ENCODE data around the gene PROZ.

The PROZ gene

GRCh38 chr13:113121928-113122471 is 36.4 kb upstream of the PROZ start:
- Histone ChIP-seq H3K9ac (ENCODE audit: low read length) (no peak overlapping the region), H3K9me2 (replicated peaks; ENCODE audit: insufficient read depth, low read length) (no peaks in the 10 kb centered on the region), H3K79me2 (ENCODE audit: insufficient read depth, low read length) (no peaks in the 10 kb centered on the region), H3K9me3 (ENCODE audit: insufficient read depth, low read length) (no peaks in the 10 kb centered on the region), H3F3A (ENCODE audit: insufficient read depth) (no peaks in the 10 kb centered on the region), H3K36me3 (ENCODE audit: low read length) (no peaks in the 10 kb centered on the region), H3K4me2 (ENCODE audit: low read depth, low read length, poor library complexity, severe bottlenecking) (no peak overlapping the region), H3K4me3 (ENCODE audit: insufficient read depth, low read length, poor library complexity, severe bottlenecking) (no peak overlapping the region), H3K27me3 (ENCODE audit: low read length) (no peaks in the 10 kb centered on the region), H3K27ac (ENCODE audit: low read depth, low read length) (no peak overlapping the region), H4K20me1 (ENCODE audit: low read depth, low read length) (no peaks in the 10 kb centered on the region), H2AFZ (ENCODE audit: low read depth, low read length, severe bottlenecking) (no peak overlapping the region)
- TF ChIP-seq EZH2phosphoT487 (conservative IDR thresholded peaks at IDR 0.05; ENCODE audit: low read length) (no peak), CTCF (IDR thresholded peaks at IDR 0.05; ENCODE audit: insufficient read depth, low read length, poor library complexity, severe bottlenecking) (no peak)

DNA sequence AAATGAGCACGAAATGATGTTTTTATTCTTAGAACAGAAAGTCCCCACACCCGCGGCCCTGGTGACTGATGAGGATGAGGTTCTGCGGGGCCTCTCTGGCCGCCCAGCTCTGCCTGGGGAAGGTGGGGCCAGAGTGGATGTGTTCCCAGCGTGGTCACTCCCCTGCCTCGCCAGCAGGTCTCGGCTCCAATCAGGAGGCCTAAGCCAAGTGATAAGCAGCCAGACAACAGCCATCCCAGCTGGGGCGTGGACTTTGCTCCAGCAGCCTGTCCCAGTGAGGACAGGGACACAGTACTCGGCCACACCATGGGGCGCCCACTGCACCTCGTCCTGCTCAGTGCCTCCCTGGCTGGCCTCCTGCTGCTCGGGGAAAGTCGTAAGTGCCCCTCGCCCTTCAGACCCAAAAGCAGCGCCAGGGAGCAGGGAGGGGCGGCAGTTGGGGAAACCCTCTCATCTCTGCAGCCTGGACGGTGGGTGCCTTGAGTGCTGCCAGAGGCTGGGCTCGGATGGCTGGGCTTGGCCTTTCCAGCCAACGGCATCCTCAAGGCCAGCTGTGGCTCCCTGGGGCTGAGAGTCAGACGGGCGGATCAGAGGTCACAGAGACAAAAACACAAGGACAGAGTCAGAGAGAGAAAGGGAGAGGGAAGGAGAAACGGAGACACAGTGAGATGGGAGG is 35.8 kb upstream of the PROZ start, which contains the start of gene F10:
Gene F10 (plus strand): TSS at position 250 of the 676 bp plus-strand sequence. CDS start 57 bp downstream, at position 307.
- Histone ChIP-seq H3K79me2 (ENCODE audit: insufficient read depth, low read length) (no peaks in the 10 kb centered on the region), H3K36me3 (ENCODE audit: low read length) (no peaks in the 10 kb centered on the region), H3K9ac (ENCODE audit: low read length) (no peak within 1 kb of the TSS), H3K4me2 (ENCODE audit: low read depth, low read length, poor library complexity, severe bottlenecking) (no peak within 1 kb of the TSS), H3K27ac (ENCODE audit: low read depth, low read length) (no peak within 1 kb of the TSS), H4K20me1 (ENCODE audit: low read depth, low read length) (no peaks in the 10 kb centered on the region), H3K9me3 (ENCODE audit: insufficient read depth, low read length) (no peaks in the 10 kb centered on the region), H3K4me3 (ENCODE audit: insufficient read depth, low read length, poor library complexity, severe bottlenecking) (no peak within 1 kb of the TSS), H3K9me2 (replicated peaks; ENCODE audit: insufficient read depth, low read length) (no peaks in the 10 kb centered on the region), H2AFZ (ENCODE audit: low read depth, low read length, severe bottlenecking) (no peak within 1 kb of the TSS), H3K27me3 (ENCODE audit: low read length) (no peaks in the 10 kb centered on the region), H3F3A (ENCODE audit: insufficient read depth) (no peaks in the 10 kb centered on the region)
- TF ChIP-seq EZH2phosphoT487 (conservative IDR thresholded peaks at IDR 0.05; ENCODE audit: low read length) = no peak
- TF ChIP-seq CTCF (IDR thresholded peaks at IDR 0.05; ENCODE audit: insufficient read depth, low read length, poor library complexity, severe bottlenecking) = no peak

- TF ChIP-seq CTCF (IDR thresholded peaks at IDR 0.05; ENCODE audit: insufficient read depth, low read length, poor library complexity, severe bottlenecking) = peak; percentile 27
- TF ChIP-seq EZH2phosphoT487 (conservative IDR thresholded peaks at IDR 0.05; ENCODE audit: low read length) = no peak
- no peak overlapping the region for H3K4me3 ChIP-seq (ENCODE audit: insufficient read depth, low read length, poor library complexity, severe bottlenecking)
- H2AFZ ChIP-seq (ENCODE audit: low read depth, low read length, severe bottlenecking) = no peak overlapping the region
- H3K27me3 ChIP-seq (ENCODE audit: low read length) = no peaks in the 10 kb centered on the region
- no peaks in the 10 kb centered on the region for H3K9me2 ChIP-seq (replicated peaks; ENCODE audit: insufficient read depth, low read length)
- H4K20me1 ChIP-seq (ENCODE audit: low read depth, low read length) = no peaks in the 10 kb centered on the region
- H3K4me2 ChIP-seq (ENCODE audit: low read depth, low read length, poor library complexity, severe bottlenecking) = no peak overlapping the region
- no peaks in the 10 kb centered on the region for H3K79me2 ChIP-seq (ENCODE audit: insufficient read depth, low read length)
- no peaks in the 10 kb centered on the region for H3K36me3 ChIP-seq (ENCODE audit: low read length)
- H3F3A ChIP-seq (ENCODE audit: insufficient read depth) = no peaks in the 10 kb centered on the region
- H3K9ac ChIP-seq (ENCODE audit: low read length) = no peak overlapping the region
- no peaks in the 10 kb centered on the region for H3K9me3 ChIP-seq (ENCODE audit: insufficient read depth, low read length)
- no peak overlapping the region for H3K27ac ChIP-seq (ENCODE audit: low read depth, low read length)
Measured at GRCh38 chr13:113123226-113124201, 34.9 kb upstream of the PROZ start.
